Ishikawa (cell line): ENCODE measurements around the gene GBGT1.

ENCODE experiments used
- CEBPB ChIP-seq: IDR thresholded peaks from 2 replicates; pipeline ENCODE4 v1.6.1; 2012
- CREB1 ChIP-seq: IDR thresholded peaks from 2 replicates; pipeline ENCODE4 v1.6.1; 2012; ENCODE audit warnings: low read depth
- EGR1 ChIP-seq: IDR thresholded peaks from 2 replicates; pipeline ENCODE4 v1.6.1; 2012
- EP300 ChIP-seq: IDR thresholded peaks from 2 replicates; pipeline ENCODE4 v1.6.1; 2012; ENCODE audit warnings: borderline replicate concordance
- FOXM1 ChIP-seq: IDR thresholded peaks from 2 replicates; pipeline ENCODE4 v1.6.1; 2012; ENCODE audit warnings: low read depth, borderline replicate concordance
- NFIC ChIP-seq: IDR thresholded peaks from 2 replicates; pipeline ENCODE4 v1.6.1; 2012
- RAD21 ChIP-seq: IDR thresholded peaks from 2 replicates; pipeline ENCODE4 v1.6.1; 2012; ENCODE audit warnings: low read depth
- REST ChIP-seq: IDR thresholded peaks from 2 replicates; pipeline ENCODE4 v1.6.1; 2012; ENCODE audit warnings: low read depth, mild to moderate bottlenecking
- TAF1 ChIP-seq: IDR thresholded peaks from 2 replicates; pipeline ENCODE4 v1.6.1; 2012; ENCODE audit warnings: low read depth, mild to moderate bottlenecking
- TCF12 ChIP-seq: IDR thresholded peaks from 2 replicates; pipeline ENCODE4 v1.6.1; 2012; ENCODE audit warnings: low read depth
- TEAD4 ChIP-seq: IDR thresholded peaks from 2 replicates; pipeline ENCODE4 v1.6.1; 2012
- YY1 ChIP-seq: IDR thresholded peaks from 2 replicates; pipeline ENCODE4 v1.6.1; 2012; ENCODE audit warnings: low read depth
- ZBTB7A ChIP-seq: IDR thresholded peaks from 2 replicates; pipeline ENCODE4 v1.6.1; 2012; ENCODE audit warnings: low read depth
- TF ChIP-seq, protein P1 (sequence below): IDR thresholded peaks from 2 replicates; pipeline ENCODE4 v1.6.1; 2012
- TF ChIP-seq, protein P2 (sequence below): IDR thresholded peaks from 2 replicates; pipeline ENCODE4 v1.6.1; 2012

GBGT1 gene

DNA sequence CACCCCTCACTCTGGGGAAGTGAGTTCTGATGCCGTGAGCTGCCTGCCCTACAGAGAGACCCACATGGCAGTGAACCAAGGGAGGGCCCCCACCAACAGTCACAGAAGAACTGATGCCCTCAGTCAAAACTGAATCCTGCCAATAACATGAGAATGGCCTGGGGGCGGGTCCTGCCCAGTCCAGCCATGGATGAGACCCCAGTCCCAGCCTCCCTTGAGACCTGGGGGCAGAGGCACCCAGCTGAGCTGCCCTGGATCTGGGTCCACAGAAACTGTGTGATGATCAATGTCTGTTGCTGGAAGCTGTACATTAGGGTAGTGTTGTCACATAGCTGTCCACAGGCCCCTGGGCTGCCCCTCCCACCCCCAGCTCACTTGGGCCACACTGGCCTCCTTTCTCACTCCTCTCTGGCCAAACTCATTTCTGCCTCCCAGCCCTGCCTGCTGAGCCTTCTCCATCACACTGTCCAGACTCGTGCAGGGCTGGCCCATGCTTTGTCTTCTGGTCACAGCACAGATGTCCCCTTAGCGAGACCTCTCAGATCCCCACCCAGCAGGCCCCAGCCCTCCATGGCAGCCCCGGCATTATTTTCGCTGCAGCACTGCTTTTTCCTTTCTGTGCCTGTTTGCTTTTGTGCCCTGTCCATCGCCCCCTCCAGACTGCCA, 16.8 kb downstream of the GBGT1 start:
- no peak for TF ChIP-seq TCF12
- no peak for TF ChIP-seq TAF1
- no peak for TF ChIP-seq ZBTB7A

DNA sequence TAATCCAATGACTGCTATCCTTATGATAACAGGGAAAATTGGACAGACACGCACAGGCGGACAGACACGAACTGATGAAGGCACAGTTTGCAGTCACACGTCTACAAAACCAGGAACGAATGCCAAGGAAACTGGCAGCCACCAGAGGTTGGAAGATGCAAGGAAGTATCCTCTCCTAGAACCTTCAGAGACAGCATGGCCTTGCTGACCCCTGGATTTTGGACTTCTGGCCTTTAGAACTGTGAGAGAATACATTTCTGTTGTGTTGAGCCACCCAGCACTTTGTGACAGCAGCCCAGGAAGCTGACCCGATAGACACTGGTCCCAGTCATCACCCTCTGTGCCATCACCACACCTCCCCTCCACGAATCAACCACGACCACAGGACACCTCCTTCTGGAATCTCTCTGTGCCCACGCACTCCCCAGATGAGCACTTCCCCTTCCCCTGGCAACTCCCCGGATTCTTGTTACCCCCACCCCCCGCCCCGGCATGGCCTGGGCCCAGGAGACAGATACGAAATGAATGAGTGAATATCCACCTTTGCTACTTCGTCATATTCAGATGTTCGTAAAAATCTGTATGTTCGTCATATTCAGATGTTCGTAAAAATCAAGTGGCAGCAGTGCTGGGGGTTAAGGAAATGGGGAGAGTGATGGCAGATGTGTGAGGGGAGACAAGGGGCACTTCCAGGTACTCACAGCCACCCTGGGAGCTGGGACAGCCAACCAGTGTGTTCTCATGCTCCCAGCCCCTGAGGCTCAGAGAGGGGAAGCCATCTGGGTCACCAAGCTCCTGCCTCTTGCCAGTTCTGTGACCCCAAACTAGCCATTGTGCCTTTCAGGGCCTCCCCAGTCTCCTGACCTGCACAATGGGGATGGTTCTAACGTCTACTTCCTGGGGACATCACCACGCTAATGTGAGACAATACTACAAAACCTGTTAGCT, 18.5 kb downstream of the GBGT1 start:
- TF ChIP-seq CREB1 (no peak), ZBTB7A (no peak), EGR1 (no peak)
- TF ChIP-seq, protein P1, sequence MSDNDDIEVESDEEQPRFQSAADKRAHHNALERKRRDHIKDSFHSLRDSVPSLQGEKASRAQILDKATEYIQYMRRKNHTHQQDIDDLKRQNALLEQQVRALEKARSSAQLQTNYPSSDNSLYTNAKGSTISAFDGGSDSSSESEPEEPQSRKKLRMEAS: no peak

GRCh38 chr9:133144142-133144903, 19.4 kb downstream of the GBGT1 start:
- TF ChIP-seq EP300 (no peak), REST (no peak), CEBPB (no peak), YY1 (no peak), CREB1 (no peak), RAD21 (peak; percentile 78), EGR1 (peak; percentile 64), NFIC (no peak), TEAD4 (no peak), FOXM1 (no peak), TAF1 (no peak), ZBTB7A (peak; percentile 99), TCF12 (0 out of 2 replicates have a peak, but pooled peaks have one; percentile 18)
- TF ChIP-seq, protein P1: peak; percentile 57; the same call in 1 of the 2 replicates
- TF ChIP-seq, protein P2, sequence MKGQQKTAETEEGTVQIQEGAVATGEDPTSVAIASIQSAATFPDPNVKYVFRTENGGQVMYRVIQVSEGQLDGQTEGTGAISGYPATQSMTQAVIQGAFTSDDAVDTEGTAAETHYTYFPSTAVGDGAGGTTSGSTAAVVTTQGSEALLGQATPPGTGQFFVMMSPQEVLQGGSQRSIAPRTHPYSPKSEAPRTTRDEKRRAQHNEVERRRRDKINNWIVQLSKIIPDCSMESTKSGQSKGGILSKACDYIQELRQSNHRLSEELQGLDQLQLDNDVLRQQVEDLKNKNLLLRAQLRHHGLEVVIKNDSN: no peak

- TF ChIP-seq CREB1: no peak
- TF ChIP-seq, protein P2: no peak
- TF ChIP-seq TAF1: no peak
- no peak for TF ChIP-seq RAD21
- TF ChIP-seq TEAD4: no peak
- TF ChIP-seq ZBTB7A: no peak
- no peak for TF ChIP-seq FOXM1
- no peak for TF ChIP-seq REST
- no peak for TF ChIP-seq YY1
- TF ChIP-seq CEBPB: no peak
- TF ChIP-seq NFIC: no peak
- no peak for TF ChIP-seq EP300
- TF ChIP-seq TCF12: no peak
- TF ChIP-seq, protein P1: no peak
- no peak for TF ChIP-seq EGR1
These were observed 20.0 kb downstream of the GBGT1 start for GRCh38 chr9:133143639-133144141.
